BLaER1 (cell line): ENCODE data around the gene TBC1D3B.
"Not testable (repeated sequence)": the region's sequence is repeated elsewhere in the genome, so short reads cannot be mapped to it uniquely, and the experiment has no call there.

ENCODE experiments used
- H3K27ac ChIP-seq: shearing (Covaris generic); formaldehyde crosslinking; 2 replicates; pipeline ENCODE4 v1.8.1; 2022
- H3K27me3 ChIP-seq: shearing (Covaris generic); formaldehyde crosslinking; 2 replicates; pipeline ENCODE4 v1.8.1; 2022
- H3K36me3 ChIP-seq: shearing (Covaris generic); formaldehyde crosslinking; 2 replicates; pipeline ENCODE4 v1.8.1; 2022
- H3K4me1 ChIP-seq: shearing (Covaris generic); formaldehyde crosslinking; 2 replicates; pipeline ENCODE4 v1.8.1; 2022
- H3K4me2 ChIP-seq: shearing (Covaris generic); formaldehyde crosslinking; 2 replicates; pipeline ENCODE4 v1.8.1; 2022
- H3K4me3 ChIP-seq: shearing (Covaris generic); formaldehyde crosslinking; 2 replicates; pipeline ENCODE4 v1.8.1; 2022
- H3K9ac ChIP-seq: shearing (Covaris generic); formaldehyde crosslinking; 2 replicates; pipeline ENCODE4 v1.8.1; 2022
- H3K9me3 ChIP-seq: shearing (Covaris generic); formaldehyde crosslinking; 2 replicates; pipeline ENCODE4 v1.8.1; 2022
- H4K20me1 ChIP-seq: shearing (Covaris generic); formaldehyde crosslinking; 2 replicates; pipeline ENCODE4 v1.8.1; 2022
- Cebpa-rat ChIP-seq: shearing (Covaris generic); IDR thresholded peaks from 2 replicates; pipeline ENCODE4 v1.8.1; 2022

Gene TBC1D3B

DNA sequence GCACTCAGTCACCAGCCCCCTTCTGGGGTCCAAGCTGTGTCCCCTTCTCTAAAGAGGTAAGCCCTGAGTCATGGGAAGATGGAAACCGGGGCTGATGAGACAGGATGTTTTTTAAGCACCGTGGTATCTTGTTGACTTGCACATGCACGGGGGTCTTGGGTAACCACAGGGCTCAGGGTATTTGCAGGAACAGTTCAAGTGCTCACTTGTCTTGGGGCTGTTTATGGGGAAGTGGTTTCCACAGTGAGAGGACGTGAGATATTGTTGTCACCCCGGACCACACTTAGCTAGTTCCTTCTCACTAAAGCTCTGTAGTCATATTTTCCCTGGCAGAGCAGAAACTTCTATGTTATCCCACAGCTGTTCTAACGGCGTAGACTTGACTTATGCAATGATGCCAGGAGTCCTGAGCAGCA, 12.5 kb upstream of the TBC1D3B start:
- H3K4me3 ChIP-seq, result no peak overlapping the region
- peaks cover 54% of the 10 kb centered on the region for H3K4me1 ChIP-seq
- peak overlapping the region; percentile 63 for H3K4me2 ChIP-seq
- H3K27ac ChIP-seq, result peak overlapping the region; percentile 55; the same call in 1 of the 2 replicates
- no peaks in the 10 kb centered on the region for H4K20me1 ChIP-seq
- H3K36me3 ChIP-seq, result no peaks in the 10 kb centered on the region
- TF ChIP-seq Cebpa-rat, result no peak
- no peak overlapping the region for H3K9ac ChIP-seq
- H3K9me3 ChIP-seq, result no peaks in the 10 kb centered on the region
- peaks cover 4% of the 10 kb centered on the region; the same call in 1 of the 2 replicates for H3K27me3 ChIP-seq

DNA sequence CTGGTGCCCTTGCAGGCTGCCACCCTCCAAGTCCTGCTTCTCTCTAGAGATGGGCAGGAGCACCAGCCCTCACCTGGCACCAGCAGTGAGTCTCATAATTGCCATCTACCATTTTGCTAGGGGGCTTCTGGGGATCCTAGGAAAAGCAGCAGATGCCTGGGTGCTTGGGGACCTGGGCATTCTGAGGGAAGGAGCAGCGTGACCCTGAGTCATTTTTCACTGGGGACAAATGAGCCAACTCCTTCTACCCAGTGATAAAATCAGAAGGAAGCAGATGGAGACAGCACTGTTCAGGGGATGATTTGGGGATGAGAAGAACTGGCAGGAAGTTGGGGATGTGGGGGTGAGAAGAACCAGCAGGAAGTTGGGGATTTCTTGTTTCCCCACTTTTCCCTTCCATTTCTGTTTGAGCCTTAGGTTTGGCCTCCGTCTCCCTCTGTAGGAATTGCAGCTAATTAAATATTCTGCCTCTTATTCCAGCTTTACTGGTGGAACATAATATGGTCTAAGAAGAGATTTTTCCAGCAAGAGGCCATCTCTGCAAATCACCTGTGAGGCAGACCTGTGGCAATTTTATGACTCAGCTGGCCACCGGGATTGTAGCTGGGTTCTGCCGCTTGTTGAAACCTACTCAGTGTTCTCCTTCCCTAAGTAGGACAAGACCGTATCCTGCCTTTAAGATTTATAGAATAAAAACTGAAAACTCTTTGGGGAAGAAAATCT, 11.7 kb upstream of the TBC1D3B start:
- H3K9me3 ChIP-seq, H3K9ac ChIP-seq, H4K20me1 ChIP-seq, H3K4me3 ChIP-seq, H3K36me3 ChIP-seq: not testable (repeated sequence)
- Histone ChIP-seq H3K27me3 (peaks cover 11% of the 10 kb centered on the region), H3K4me1 (peaks cover 54% of the 10 kb centered on the region), H3K27ac (peak overlapping the region; percentile 55; the same call in 1 of the 2 replicates), H3K4me2 (peak overlapping the region; percentile 63)

DNA sequence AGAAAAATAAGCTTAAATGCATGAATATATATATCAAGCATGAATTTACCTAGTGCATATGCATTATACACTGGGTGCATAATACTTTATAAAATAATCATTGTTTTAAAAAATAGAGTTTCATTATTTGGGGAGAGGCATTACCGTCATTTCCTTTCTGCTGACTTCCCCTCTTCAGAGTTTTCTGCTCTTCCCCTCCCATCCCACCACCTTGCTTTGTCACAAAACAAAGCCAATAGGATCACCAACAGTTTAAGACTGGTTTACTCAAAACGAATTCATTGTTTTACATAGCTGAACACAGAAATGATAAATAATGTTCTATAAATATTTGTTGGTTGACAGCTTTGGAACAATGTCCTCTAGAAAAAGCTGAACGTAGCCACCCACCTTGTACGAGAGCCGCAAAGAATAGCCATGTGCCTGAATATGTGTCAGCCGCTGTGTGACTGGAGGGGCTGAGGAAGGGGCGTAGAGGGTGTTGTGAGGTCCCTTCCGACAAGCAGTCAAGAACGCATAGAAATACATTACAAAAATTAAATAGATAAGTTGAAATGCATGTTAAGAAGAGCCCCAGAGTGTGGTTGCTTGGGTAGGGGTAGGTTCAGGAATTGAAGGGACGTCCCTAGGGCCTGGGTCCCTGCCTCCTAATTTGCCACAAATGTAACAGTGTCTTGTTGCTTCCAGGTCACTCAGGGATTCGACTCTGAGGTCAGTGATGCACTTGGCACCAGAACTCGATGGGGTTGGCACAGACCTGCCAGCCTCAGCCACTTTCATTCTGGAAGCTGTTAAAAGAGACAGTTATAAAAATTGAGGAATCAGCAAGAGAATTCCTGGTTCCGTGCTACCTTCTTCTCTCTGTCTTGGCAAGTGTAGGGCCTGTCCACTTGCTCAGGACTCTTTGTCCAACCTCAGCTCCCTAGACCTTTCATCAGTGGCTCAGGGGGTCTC, 10.7 kb upstream of the TBC1D3B start:
- Histone ChIP-seq H3K27me3 (peaks cover 21% of the 10 kb centered on the region), H3K4me2 (peak overlapping the region; percentile 63), H3K4me1 (peaks cover 51% of the 10 kb centered on the region)
- not testable (repeated sequence) for H3K9ac ChIP-seq, H3K36me3 ChIP-seq, H3K27ac ChIP-seq, H3K9me3 ChIP-seq, H3K4me3 ChIP-seq, H4K20me1 ChIP-seq

DNA sequence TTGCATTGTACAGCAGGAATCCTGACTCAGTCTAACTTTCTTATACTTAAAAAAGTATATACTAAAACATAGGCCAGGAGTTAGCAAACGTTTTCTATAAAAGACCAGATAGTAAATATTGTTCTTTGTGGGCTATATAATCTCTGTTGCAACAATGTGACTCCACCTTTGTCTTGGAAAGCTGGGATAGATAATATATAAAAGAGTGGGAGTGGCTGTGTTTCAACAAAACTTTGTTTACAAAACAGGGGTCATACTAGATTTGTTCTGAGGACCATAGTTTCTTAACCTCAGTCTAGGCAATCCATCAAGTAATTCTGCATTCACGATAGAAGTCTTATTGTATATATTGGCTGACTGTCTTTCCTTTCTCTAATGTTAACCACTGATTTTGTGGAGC, 9.0 kb upstream of the TBC1D3B start:
- no peak overlapping the region for H3K4me2 ChIP-seq
- peaks cover 38% of the 10 kb centered on the region for H3K4me1 ChIP-seq

DNA sequence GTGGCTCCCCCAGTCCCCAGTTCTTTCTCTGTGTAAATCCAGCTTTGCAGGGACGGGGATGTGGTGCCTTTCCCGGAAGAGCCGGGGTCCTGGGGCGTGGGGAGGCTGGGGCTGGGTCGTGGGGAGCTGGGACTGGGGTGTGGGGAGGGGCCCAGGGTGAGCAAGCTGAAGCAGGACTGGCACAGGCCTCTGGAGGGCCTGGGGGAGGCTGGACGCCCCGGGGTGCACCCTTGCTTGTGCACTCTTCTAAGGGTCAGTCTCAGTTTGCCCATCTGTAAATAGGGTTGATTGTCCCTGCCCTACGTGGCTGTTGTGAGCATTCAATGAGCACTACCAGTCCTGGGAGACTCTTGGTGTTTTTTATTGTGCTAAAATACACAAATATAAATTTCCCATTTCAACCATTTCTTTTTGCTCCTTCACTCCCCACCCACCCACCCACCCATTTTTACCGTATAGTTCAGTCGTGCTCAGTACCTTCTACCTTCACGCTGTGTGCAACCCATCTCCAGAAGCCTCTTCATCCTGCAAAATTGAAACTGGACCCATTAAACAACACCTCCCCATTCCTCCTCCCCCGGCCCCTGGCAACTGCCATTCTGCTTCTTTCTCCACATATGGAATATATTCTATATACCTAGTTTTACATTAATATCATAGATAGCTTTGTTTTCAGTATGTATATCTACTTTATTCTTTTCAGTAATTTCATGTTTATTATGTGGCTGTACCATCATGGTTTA, 7.8 kb upstream of the TBC1D3B start:
- H4K20me1 ChIP-seq, result no peaks in the 10 kb centered on the region
- TF ChIP-seq Cebpa-rat, result no peak
- H3K36me3 ChIP-seq, result no peaks in the 10 kb centered on the region
- H3K9me3 ChIP-seq, result no peaks in the 10 kb centered on the region
- H3K4me3 ChIP-seq, result no peak overlapping the region
- H3K9ac ChIP-seq, result no peak overlapping the region
- H3K4me1 ChIP-seq, result peaks cover 28% of the 10 kb centered on the region
- no peak overlapping the region for H3K27ac ChIP-seq
- H3K27me3 ChIP-seq, result peaks cover 21% of the 10 kb centered on the region
- H3K4me2 ChIP-seq, result peak overlapping the region; percentile 93; the same call in 1 of the 2 replicates

More for the DNA sequence above, 9.0 kb upstream of the TBC1D3B start:
- Histone ChIP-seq H3K27ac (no peak overlapping the region), H3K36me3 (no peaks in the 10 kb centered on the region), H3K9me3 (no peaks in the 10 kb centered on the region), H4K20me1 (no peaks in the 10 kb centered on the region), H3K9ac (no peak overlapping the region), H3K27me3 (peaks cover 21% of the 10 kb centered on the region), H3K4me3 (no peak overlapping the region)
- TF ChIP-seq Cebpa-rat, result no peak

DNA sequence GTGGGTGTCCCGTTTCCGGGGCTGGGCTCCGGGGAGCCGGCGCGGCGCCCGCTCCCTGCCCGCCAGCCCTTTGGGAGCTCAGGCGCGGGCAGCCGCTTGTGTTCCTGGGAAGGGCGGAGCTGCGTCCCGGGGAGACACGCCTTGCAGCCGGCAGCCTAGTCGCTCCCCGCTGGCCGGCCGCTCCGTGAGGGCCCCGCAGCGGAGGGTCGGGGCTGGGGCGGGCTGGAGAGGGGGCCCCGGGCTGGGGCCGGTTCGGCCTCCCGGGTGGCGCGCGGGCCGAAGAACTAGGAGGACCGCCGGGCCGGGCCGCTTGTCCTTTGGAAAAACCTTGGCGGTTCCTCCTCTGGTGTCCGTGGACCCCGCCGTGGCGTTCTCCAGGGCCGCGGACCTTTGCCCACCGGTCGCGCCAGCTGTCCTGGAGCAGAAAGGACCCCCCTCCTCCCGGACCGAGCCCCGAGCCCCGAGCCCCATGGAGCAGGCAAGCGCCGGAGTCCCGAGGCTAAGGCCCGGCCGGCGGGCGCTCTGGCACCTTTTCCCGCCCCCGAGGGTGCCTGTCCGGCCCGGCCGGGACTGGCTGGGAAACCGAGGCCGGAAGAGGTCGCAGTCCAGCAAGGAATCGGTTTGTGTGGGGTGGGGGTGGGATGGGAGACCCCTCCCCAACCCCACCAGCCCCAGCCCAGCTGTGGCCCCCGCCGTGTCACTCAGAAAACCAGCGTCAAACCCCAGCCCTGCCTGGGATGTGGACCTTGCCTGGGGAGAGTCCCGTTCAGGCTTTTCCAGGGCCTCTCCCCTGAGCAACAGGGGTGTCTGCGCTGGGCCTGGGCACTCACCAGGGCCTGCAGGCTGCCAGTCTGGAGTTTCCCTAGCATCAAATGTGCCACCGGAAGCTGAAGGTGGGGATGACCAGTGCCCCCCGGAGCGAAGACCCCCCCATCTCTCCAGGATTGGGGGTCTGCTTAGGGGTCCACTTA, 6.8 kb upstream of the TBC1D3B start:
- peak overlapping the region; percentile 69 for H3K4me3 ChIP-seq
- H3K9me3 ChIP-seq, result no peaks in the 10 kb centered on the region
- H4K20me1 ChIP-seq, result no peaks in the 10 kb centered on the region
- H3K9ac ChIP-seq, result peak overlapping the region; percentile 71
- no peak for TF ChIP-seq Cebpa-rat
- H3K27me3 ChIP-seq, result peaks cover 21% of the 10 kb centered on the region
- no peak overlapping the region for H3K27ac ChIP-seq
- no peaks in the 10 kb centered on the region for H3K36me3 ChIP-seq
- peaks cover 21% of the 10 kb centered on the region for H3K4me1 ChIP-seq
- H3K4me2 ChIP-seq, result peak overlapping the region; percentile 93

DNA sequence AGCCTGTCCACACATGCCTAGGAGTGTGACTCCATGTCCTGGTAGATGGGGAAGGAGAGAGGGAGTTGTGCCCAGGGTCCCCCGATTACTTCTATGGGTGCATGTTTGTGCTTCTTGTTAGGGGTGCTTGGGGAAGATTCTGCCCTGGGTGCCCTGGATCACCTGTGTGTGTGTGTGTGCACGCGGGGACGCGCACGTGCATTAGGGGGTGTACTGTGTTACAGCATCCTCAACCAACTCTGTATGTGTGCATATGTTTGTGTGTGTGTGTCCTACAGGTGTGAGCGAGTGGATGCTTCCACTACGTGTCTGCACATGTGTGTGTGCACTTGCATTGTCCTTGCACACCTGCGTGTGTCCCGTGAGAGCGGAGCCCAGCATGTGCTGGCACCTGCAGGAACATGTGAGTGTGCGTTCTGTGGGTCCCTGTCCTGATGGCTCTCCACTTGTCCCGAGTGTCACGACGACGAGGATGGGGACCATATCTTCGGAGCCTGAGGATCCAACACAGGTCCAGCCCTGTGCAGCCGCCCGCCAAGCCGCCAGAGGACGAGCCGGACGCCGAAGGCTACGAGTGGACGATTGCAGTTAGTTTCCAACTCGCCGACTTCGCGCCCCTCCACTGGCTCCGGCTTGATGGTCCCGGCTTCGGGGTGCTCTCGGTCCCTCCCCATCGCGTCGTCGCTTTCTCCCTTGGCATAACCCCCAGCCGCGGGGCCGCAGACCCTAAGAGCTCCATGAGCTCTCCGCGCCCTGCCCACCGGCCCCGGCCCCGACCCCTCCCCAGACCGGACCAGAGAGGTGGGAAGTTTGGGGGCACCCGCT, 6.0 kb upstream of the TBC1D3B start:
- Histone ChIP-seq H3K36me3 (no peaks in the 10 kb centered on the region), H3K4me3 (peak overlapping the region; percentile 69), H3K9ac (peak overlapping the region; percentile 71; the same call in 1 of the 2 replicates), H3K4me2 (peak overlapping the region; percentile 93), H3K27ac (no peak overlapping the region), H3K9me3 (no peaks in the 10 kb centered on the region), H4K20me1 (no peaks in the 10 kb centered on the region), H3K4me1 (peaks cover 12% of the 10 kb centered on the region), H3K27me3 (peaks cover 21% of the 10 kb centered on the region)
- TF ChIP-seq Cebpa-rat, result no peak

DNA sequence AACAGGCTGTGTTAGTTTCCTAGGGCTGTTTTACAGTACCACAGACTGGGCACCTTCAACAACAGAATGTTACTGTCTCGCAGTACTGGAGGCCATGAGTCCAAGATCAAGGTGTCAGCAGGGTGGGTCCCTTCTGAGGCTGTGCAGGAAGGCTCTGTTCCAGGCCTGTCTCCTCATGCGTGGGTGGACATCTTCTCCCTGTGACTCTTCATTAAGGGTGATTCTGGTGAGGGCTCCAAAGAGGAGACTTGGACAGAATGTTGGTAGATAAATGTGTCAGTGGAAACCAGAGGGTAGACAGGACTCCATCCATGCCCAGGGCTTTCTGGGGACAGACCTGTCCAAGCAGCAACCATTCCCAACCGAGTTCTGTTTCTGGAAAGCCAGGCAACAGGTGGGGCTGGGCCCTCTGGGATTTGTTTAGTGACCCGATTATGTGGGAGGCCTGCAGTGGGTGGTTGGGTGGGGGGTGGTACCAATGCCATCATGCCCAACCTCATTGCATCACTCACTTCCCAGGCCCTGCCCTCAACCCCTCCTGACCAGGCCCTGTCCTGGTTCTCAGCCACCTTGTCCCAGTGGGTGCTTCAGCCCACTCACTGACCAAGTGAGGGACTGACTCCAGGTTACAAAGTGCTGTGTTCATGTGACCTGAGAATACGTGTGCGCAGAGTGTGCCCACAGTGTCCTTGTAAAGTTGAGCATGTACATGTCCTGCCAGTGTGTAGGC, 5.2 kb upstream of the TBC1D3B start:
- not testable (repeated sequence) for H3K27ac ChIP-seq, H3K4me2 ChIP-seq, H3K4me3 ChIP-seq, H3K36me3 ChIP-seq, H3K4me1 ChIP-seq, H3K9me3 ChIP-seq, H4K20me1 ChIP-seq, H3K9ac ChIP-seq
- H3K27me3 ChIP-seq, result peaks cover 21% of the 10 kb centered on the region

DNA sequence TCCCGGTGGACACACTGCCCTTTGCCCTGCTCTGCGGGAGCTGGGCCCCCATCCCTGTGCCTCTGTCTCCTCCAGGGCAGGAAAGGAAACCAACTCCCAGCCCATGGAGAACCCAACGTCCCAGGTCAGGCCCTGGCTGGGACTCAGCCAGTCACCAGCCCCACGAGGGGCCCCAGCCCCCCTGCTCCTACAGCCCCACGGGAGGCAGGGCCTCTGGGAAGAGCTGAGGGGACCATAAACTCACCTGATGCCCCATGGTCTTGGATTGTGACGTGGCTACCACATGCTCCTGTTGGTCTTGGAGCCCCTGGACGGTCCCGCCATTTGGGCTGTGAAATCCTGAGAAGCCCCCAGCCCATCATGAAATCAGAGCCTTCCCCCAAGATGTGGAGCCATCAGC, 7.6 kb downstream of the TBC1D3B start:
- H3K9ac ChIP-seq, H3K4me3 ChIP-seq, H4K20me1 ChIP-seq, H3K27ac ChIP-seq, H3K9me3 ChIP-seq, H3K4me1 ChIP-seq, H3K27me3 ChIP-seq, H3K36me3 ChIP-seq, H3K4me2 ChIP-seq: not testable (repeated sequence)
